CD4-positive, alpha-beta T cell (primary cell): ENCODE measurements around the gene PLXNA2. TPM values are rescaled to one million over a fixed set of nuclear protein-coding genes. Genes with fewer than 3 reads are reported as not detected.

Source experiments
- ATAC-seq: fragments of 200-7000 bp; cut with Tn5 transposase; one replicate; pipeline ENCODE4 v1.10.0; 2022; ENCODE audit warnings: mild to moderate bottlenecking; ENCODE audit not compliant: poor library complexity
- CTCF ChIA-PET: fragments of 350-600 bp; sonication (Branson Sonifier 250); formaldehyde crosslinking; loops from one replicate; lab custom pipeline; 2021; ENCODE audit warnings: antibody characterized with exemption, inconsistent platforms; lab: Charles Lee
- POLR2A ChIA-PET: fragments of 350-600 bp; sonication (Branson Sonifier 250); formaldehyde crosslinking; loops from one replicate; lab custom pipeline; 2021; ENCODE audit warnings: antibody characterized with exemption, inconsistent platforms; lab: Charles Lee
- DNase-seq, 14 experiments: peaks; one replicate each; pipeline ENCODE4 v3.0.0-alpha.2; 2013 to 2020; ENCODE audit warnings: mixed read lengths in 2 of 14
- H3K27ac ChIP-seq, 2 donors: one replicate each; pipeline versions ENCODE4 v1.5.1 to v1.7.0; 2013; ENCODE audit warnings: low read length in 2 of 2, low read depth in 1 of 2, mild to moderate bottlenecking in 1 of 2
- H3K27me3 ChIP-seq, 2 experiments: 1 replicate in 1 of 2; 2 replicates in 1 of 2; pipeline versions ENCODE4 v1.6.1 to v1.7.0; 2013; ENCODE audit warnings: low read length in 2 of 2, control low read depth in 1 of 2, mild to moderate bottlenecking in 1 of 2, moderate library complexity in 1 of 2; ENCODE audit not compliant: insufficient read depth in 2 of 2, control insufficient read depth in 1 of 2
- H3K36me3 ChIP-seq: one replicate; pipeline ENCODE4 v1.6.1; 2013; ENCODE audit warnings: low read length, control low read depth; ENCODE audit not compliant: insufficient read depth
- H3K4me1 ChIP-seq: one replicate; pipeline ENCODE4 v1.6.1; 2013; ENCODE audit warnings: low read length, control low read depth; ENCODE audit not compliant: insufficient read depth
- H3K4me3 ChIP-seq: one replicate; pipeline ENCODE4 v1.5.1; 2013; ENCODE audit warnings: mild to moderate bottlenecking, low read length, moderate library complexity
- H3K9me3 ChIP-seq, 2 experiments: 1 replicate in 1 of 2; 2 replicates in 1 of 2; pipeline versions ENCODE4 v1.6.1 to v1.7.0; 2013; ENCODE audit warnings: low read length in 2 of 2, mild to moderate bottlenecking in 2 of 2, control low read depth in 1 of 2, moderate library complexity in 1 of 2; ENCODE audit not compliant: control insufficient read depth in 1 of 2, insufficient read depth in 1 of 2
- H3K27ac Mint-ChIP-seq: one replicate; pipeline ENCODE4 v1.8.0; 2020; ENCODE audit warnings: mixed read lengths
- H3K27me3 Mint-ChIP-seq: one replicate; pipeline ENCODE4 v1.8.0; 2021; ENCODE audit warnings: mixed read lengths
- H3K36me3 Mint-ChIP-seq: one replicate; pipeline ENCODE4 v1.8.0; 2021; ENCODE audit warnings: low read depth, mixed read lengths
- H3K4me1 Mint-ChIP-seq: one replicate; pipeline ENCODE4 v1.8.0; 2021; ENCODE audit warnings: low read depth, mixed read lengths
- H3K4me3 Mint-ChIP-seq: one replicate; pipeline ENCODE4 v1.8.0; 2020; ENCODE audit warnings: mild to moderate bottlenecking, mixed read lengths
- H3K9me3 Mint-ChIP-seq: one replicate; pipeline ENCODE4 v1.8.0; 2020; ENCODE audit warnings: mixed read lengths
- CTCF ChIP-seq: fragments of 200-600 bp; IDR thresholded peaks from one replicate; pipeline ENCODE4 v1.8.0; 2022; ENCODE audit warnings: antibody characterized with exemption, mild to moderate bottlenecking
- intact Hi-C, 2 experiments: fragments of 100-400 bp; cut with DNase I in 1 of 2; cut with micrococcal nuclease in 1 of 2; formaldehyde crosslinking; loops; one replicate each; pipeline versions ENCODE4 v1.15.1 to v1.9.0; 2023 to 2025; cut with DNase I, micrococcal nuclease
- total RNA-seq, 174 experiments: library from RNA in 2 of 174; stranded (reverse) in 2 of 174; gene quantifications; one replicate each; pipeline ENCODE4 v1.2.3 and lab custom pipeline; 2021 to 2026

Gene PLXNA2
- total RNA-seq, 2 experiments from 2014 or later, result 0.75 to 0.77 TPM

- Mint-ChIP-seq H3K27me3 (peaks cover 34% of the 10 kb centered on the region), H3K4me3 (no peak overlapping the region), H3K36me3 (no peaks in the 10 kb centered on the region), H3K27ac (no peak overlapping the region), H3K4me1 (no peaks in the 10 kb centered on the region), H3K9me3 (no peaks in the 10 kb centered on the region)
- peaks cover 7% of the 10 kb centered on the region for H3K4me1 ChIP-seq
- intact Hi-C loops, result loop anchor here (2.0 to 5.0 kb wide), 2 partner anchors 112 to 115 kb away; partner anchors contain the start of gene PLXNA2 (in 1 of the 2)
- peaks cover 0 to 4% of the 10 kb centered on the region in 2 experiments for H3K9me3 ChIP-seq
- no peak overlapping the region for H3K4me3 ChIP-seq
- DNase-seq, result peak; percentile 14 to 62 (median 29)
- ATAC-seq, result no peak
- ChIA-PET POLR2A (interaction anchor here (2.0 kb wide), 1 partner anchor 112 kb away, joined by 7 read pairs; the partner anchor contains the start of gene PLXNA2), CTCF (interaction anchor here (1.9 kb wide), 1 partner anchor 9 kb away, joined by 5 read pairs; no protein-coding TSS in a partner anchor)
- TF ChIP-seq CTCF, result peak; percentile 64
- peaks cover 5 to 11% of the 10 kb centered on the region in 2 experiments for H3K27me3 ChIP-seq
- H3K36me3 ChIP-seq, result no peaks in the 10 kb centered on the region
- H3K27ac ChIP-seq, result no peak overlapping the region
Observed at GRCh38 chr1:208132287-208132882, 111.8 kb downstream of the PLXNA2 start.

- Mint-ChIP-seq H3K4me3 (no peak overlapping the region), H3K27ac (no peak overlapping the region), H3K9me3 (no peaks in the 10 kb centered on the region), H3K4me1 (no peaks in the 10 kb centered on the region), H3K27me3 (peaks cover 34% of the 10 kb centered on the region), H3K36me3 (no peaks in the 10 kb centered on the region)
- TF ChIP-seq CTCF, result no peak
- POLR2A ChIA-PET, result interaction anchor here (2.0 kb wide), 1 partner anchor 113 kb away, joined by 7 read pairs; the partner anchor contains the start of gene PLXNA2
- Histone ChIP-seq H3K4me3 (no peak overlapping the region), H3K27ac (no peak overlapping the region), H3K27me3 (peaks cover 5 to 11% of the 10 kb centered on the region in 2 experiments), H3K4me1 (peaks cover 7% of the 10 kb centered on the region), H3K9me3 (peaks cover 0 to 4% of the 10 kb centered on the region in 2 experiments), H3K36me3 (no peaks in the 10 kb centered on the region)
- intact Hi-C loops, result loop anchor here (2.0 to 5.0 kb wide), 2 partner anchors 113 to 116 kb away; partner anchors contain the start of gene PLXNA2 (in 1 of the 2)
- CTCF ChIA-PET, result interaction anchor here (1.9 kb wide), 1 partner anchor 9 kb away, joined by 5 read pairs; no protein-coding TSS in a partner anchor
- ATAC-seq, result no peak
- DNase-seq, result no peak
Observed at GRCh38 chr1:208131621-208132286, 112.4 kb downstream of the PLXNA2 start.

- Histone ChIP-seq H3K27me3 (peaks cover 5 to 11% of the 10 kb centered on the region in 2 experiments), H3K4me3 (no peak overlapping the region), H3K27ac (no peak overlapping the region), H3K9me3 (peaks cover 0 to 4% of the 10 kb centered on the region in 2 experiments), H3K4me1 (peaks cover 7% of the 10 kb centered on the region), H3K36me3 (no peaks in the 10 kb centered on the region)
- no peak for TF ChIP-seq CTCF
- no peaks in the 10 kb centered on the region for H3K36me3 Mint-ChIP-seq
- H3K4me3 Mint-ChIP-seq, result no peak overlapping the region
- no peaks in the 10 kb centered on the region for H3K4me1 Mint-ChIP-seq
- CTCF ChIA-PET, result no interaction called here
- POLR2A ChIA-PET, result no interaction called here
- no peaks in the 10 kb centered on the region for H3K9me3 Mint-ChIP-seq
- DNase-seq (no peak), ATAC-seq (no peak)
- H3K27me3 Mint-ChIP-seq, result peaks cover 32% of the 10 kb centered on the region
- H3K27ac Mint-ChIP-seq, result no peak overlapping the region
- intact Hi-C loops, result no loop called here
Observed at GRCh38 chr1:208129487-208129886, 114.7 kb downstream of the PLXNA2 start.
